T1000 (cell line): ENCODE measurements around the gene GDF10.
A peak's percentile ranks its signal among the peaks of the same experiment; 100 is the strongest.

Experiments used
- DNase-seq: peaks from one replicate; lab custom pipeline; 2025; ENCODE audit warnings: mixed read lengths; lab: John Stamatoyannopoulos, UW

Gene GDF10

DNA sequence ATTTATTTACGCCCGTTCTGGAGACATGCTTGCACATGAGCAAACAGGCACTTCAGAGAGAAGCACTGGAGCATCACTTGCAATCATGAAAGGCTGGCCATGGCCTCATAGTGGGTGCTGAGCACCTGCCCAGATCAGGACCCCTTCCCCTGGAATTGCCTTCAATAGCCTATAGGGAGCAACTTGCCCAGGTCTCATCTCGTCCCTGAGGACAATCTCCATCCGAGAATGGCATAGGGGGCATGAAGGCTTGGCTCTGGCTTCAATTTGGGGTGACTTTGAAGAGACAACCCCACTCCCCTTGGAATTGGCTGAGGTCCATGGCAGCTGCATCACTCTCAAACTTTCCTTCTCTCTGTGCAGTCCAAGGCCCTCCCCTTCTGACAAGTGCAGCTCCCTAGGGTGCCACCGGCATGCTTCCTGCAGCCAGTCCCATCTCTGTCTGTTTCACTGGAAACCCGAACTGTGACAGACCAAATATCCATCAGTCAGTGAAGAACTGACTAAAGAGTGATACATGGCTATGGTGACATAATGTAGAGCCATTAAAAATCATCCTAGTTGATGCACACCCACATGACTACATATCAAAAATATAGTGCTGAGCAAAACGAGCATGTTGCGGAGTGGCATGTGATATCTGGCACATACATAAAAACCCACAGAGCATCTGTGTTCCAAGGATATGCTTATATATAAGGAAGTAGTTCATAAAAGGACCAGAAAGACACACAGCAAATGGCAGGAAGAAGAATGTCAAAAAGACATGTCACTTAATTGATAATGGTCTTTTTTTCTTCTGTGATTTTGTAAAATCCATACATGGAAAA is 34.7 kb downstream of the GDF10 start:
- no peak for DNase-seq

DNA sequence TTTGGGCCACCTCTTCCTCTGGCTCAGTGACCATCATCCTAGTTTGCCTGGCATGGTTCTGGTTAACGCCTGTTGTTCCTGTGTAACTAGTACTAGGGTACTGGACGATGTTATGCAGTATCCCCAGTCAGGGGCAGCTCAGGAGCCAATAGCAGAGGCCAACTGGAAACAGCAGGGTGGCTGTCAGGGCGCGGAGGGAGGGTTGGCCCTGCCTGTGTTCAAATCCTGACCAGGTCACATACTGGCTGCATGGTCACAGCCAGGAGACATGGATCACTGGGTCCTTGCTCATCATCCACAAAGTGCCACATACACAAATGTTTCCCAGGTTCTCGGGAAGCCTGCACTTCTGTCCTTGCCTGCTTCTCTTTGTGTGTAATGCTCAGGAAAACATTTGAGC is 35.9 kb downstream of the GDF10 start:
- no peak for DNase-seq

DNA sequence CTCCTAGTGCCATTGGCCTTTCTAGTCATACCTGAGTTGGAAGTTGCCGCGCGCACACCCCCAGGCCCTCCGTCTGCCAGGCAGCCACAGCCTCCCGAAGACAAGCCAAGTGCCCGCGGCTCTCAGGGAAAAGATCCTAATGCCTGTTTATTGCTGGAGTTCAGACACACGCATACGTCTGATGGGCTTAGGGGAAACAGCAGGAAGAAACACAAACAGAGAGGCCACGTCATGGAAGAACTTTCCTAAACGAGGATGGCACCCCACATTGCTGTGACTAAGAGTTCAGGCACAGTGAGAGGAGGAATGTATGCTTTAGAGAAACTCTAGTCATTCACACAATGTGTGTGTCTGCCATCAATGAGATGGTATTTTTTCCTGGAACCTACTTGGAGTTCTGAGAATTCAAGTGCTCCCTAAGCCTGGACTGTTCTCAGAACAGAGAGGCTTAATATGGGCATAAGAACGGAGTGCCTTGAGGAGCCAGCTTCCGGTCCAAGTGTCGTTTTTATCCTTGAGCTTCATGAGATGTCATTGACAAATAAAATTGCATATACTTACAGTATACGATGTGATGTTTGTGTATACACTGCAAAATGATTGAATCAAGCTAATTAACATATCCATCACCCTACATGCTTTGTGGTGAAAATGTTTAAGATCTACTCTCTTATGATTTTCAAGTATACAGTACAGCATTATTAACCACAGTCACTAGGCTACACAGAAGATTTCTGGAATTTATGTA is 36.6 kb downstream of the GDF10 start:
- DNase-seq = peak; percentile 62

DNA sequence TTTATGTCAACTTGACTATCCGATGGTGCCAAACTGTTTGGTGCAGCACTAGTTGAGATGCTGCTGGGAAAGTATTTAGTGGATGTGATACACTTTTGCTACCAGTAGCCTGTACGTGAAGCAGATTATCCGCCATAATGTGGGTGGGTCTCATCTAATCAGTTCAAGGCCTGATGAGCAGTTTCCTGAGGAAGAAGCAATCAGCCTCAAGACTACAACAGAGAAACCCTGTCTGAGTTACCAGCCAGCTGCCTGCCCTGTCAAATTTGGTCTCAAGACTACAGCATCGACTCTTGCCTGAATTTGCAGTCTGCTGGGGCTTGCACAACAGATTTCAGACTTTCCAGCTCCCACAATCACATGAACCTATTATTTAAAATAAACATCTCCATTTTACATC is 37.3 kb downstream of the GDF10 start:
- no peak for DNase-seq

DNA sequence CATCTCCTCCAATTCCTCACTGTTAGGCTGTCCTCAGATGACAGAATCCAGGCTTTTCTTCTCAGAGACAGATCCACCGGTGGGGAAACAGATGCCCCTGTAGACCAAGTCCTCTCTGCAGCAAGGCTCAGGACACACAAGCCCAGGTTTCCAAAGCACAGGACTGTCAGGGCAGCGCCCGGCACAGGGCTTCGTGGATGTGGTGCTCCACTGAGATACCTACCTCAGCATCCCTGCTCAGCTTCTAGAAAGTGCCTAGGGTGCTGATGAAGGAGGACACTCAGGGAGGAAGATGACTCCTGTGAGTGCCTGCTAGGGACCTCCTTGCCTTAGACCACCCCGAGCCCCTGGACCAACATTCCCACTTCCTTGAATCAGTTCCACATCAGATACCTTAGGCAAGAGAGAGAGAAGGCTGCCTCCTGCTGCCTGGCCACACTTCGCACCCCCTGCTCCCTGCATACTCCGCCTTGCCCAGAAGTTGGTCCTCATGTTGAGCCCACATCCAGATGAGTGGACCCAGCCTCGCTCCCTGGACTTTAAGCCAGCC is 39.3 kb downstream of the GDF10 start:
- DNase-seq = no peak

DNA sequence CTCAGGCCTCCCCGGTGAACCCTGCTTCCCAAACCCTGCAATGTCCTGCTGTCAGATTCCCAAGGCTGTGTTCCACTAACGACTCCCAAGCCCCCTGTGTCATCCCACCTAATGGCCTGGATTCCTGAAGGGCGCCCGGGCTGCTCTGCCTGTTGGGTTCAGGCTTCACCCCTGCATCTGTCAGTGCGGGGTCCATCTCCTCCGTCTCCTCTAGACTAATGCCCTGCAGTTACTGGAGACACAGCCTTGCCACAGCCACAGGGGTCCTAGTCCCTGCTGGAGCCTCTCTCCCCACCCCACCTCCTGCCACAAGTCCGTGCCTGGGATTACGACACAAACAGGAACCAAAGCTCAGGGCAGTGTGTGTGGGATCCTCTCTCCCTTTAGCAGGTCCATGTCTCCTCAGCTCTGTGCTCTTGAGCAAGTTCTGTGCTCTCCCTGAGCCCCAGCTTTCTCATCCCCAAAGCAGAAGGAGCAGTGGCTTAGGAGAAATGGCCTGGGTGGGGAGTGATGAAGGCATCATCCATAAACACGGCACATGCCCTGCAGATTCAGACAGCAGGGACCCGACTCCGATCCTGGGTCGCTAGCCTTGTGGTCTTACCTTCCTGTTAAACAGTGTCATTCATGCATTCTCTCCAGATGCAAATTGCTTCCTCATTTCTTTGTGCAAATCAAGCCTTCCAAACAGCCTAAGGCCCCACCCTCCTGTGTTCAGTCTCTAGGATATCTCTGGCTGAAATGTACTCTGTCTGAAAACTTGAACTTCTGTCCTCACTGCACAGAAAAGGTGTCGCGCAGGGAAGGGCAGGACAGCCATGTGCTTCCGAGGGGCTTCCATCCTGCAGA is 40.0 kb downstream of the GDF10 start:
- DNase-seq = no peak

DNA sequence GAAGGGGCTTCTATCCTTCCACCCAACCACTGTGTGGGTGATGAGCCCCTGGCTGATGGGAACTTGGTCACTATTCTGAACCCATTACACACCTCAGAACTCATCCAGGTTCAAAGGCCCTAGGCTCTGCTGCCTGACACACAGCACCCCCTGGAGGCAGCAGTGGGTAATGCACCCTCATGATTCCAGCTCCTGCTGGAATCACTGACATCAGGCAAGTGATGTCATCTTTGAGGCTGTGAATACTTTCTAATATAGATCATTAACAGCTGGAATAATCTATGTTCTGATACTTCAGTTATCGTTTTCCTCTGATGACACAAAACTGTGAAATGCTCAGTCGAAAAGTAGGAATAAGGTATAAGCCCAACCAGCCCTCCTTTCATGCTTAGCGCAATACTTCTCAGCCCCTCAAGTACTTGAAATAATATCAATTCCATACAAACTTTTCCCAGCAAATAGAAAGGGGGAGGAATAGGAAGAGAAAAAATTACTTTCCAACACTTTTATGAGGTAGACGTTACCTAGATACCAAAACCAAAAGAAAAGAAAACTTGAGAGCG is 40.7 kb downstream of the GDF10 start:
- DNase-seq = no peak

DNA sequence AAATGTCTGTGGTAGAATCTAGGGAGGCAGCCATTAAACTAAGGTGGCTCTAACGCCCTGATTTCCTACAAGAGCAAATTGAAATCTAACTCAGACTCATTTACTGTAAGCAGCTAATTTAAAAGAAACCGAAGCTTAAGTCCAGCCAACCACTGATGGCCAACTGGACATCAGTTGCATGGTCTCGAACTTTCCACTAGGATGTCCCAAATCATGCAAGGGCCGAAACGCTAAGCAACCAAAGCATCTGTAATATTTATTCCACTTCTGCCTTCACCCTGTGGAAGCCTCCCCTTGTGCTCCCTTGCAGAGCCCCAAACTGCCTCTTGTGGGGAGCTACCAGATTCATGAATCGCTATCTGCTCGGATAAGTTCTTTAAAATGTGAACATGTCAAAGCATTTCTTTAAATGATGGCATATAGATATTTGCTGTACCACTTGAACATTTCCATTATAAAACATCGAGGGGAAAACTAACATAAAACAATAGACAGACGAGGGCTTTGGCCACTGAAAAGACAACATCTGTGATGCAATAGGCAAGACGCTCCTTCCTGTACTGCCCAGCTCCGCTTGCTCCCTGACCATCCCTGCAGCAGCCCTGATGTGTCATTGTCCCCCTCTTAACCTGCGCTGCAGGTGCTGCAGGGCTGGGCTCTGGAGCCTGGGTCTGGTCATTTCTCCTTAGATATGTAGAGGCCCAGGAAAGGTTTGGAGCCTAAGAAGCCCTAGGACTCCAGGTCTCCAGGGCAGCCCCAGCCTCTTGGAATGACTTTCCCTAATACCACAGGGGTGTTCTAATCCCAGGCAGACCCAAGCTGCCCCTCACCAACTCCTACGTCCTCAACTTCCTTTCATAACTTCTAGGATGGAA is 45.2 kb downstream of the GDF10 start:
- DNase-seq = no peak

GRCh38 chr10:47346581-47347302 is 46.7 kb downstream of the GDF10 start:
- no peak for DNase-seq

- DNase-seq = no peak
Observed at GRCh38 chr10:47347303-47347675, 47.3 kb downstream of the GDF10 start.

GRCh38 chr10:47348138-47348651 is 48.2 kb downstream of the GDF10 start, which contains the start of gene RBP3:
Gene RBP3, plus strand, starts transcription at chr10:47348363. Its CDS starts 122 bp downstream, at chr10:47348485.
- DNase-seq = no peak

DNA sequence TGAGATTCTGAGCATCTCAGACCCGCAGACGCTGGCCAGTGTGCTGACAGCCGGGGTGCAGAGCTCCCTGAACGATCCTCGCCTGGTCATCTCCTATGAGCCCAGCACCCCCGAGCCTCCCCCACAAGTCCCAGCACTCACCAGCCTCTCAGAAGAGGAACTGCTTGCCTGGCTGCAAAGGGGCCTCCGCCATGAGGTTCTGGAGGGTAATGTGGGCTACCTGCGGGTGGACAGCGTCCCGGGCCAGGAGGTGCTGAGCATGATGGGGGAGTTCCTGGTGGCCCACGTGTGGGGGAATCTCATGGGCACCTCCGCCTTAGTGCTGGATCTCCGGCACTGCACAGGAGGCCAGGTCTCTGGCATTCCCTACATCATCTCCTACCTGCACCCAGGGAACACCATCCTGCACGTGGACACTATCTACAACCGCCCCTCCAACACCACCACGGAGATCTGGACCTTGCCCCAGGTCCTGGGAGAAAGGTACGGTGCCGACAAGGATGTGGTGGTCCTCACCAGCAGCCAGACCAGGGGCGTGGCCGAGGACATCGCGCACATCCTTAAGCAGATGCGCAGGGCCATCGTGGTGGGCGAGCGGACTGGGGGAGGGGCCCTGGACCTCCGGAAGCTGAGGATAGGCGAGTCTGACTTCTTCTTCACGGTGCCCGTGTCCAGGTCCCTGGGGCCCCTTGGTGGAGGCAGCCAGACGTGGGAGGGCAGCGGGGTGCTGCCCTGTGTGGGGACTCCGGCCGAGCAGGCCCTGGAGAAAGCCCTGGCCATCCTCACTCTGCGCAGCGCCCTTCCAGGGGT is 48.9 kb downstream of the GDF10 start:
- DNase-seq = no peak

DNA sequence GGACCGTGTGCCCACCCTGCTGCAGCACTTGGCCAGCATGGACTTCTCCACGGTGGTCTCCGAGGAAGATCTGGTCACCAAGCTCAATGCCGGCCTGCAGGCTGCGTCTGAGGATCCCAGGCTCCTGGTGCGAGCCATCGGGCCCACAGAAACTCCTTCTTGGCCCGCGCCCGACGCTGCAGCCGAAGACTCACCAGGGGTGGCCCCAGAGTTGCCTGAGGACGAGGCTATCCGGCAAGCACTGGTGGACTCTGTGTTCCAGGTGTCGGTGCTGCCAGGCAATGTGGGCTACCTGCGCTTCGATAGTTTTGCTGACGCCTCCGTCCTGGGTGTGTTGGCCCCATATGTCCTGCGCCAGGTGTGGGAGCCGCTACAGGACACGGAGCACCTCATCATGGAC is 49.5 kb downstream of the GDF10 start:
- no peak for DNase-seq

GRCh38 chr10:47349941-47350371 is 50.0 kb downstream of the GDF10 start:
- no peak for DNase-seq

DNA sequence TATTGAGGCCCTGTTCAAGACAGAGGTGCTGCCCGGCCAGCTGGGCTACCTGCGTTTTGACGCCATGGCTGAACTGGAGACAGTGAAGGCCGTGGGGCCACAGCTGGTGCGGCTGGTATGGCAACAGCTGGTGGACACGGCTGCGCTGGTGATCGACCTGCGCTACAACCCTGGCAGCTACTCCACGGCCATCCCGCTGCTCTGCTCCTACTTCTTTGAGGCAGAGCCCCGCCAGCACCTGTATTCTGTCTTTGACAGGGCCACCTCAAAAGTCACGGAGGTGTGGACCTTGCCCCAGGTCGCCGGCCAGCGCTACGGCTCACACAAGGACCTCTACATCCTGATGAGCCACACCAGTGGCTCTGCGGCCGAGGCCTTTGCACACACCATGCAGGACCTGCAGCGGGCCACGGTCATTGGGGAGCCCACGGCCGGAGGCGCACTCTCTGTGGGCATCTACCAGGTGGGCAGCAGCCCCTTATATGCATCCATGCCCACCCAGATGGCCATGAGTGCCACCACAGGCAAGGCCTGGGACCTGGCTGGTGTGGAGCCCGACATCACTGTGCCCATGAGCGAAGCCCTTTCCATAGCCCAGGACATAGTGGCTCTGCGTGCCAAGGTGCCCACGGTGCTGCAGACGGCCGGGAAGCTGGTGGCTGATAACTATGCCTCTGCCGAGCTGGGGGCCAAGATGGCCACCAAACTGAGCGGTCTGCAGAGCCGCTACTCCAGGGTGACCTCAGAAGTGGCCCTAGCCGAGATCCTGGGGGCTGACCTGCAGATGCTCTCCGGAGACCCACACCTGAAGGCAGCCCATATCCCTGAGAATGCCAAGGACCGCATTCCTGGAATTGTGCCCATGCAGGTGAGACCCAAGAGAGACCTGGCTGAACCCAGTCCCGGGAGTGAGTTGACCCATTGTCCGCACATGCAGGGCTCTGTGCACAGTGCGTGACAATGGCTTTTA is 51.0 kb downstream of the GDF10 start:
- no peak for DNase-seq

DNA sequence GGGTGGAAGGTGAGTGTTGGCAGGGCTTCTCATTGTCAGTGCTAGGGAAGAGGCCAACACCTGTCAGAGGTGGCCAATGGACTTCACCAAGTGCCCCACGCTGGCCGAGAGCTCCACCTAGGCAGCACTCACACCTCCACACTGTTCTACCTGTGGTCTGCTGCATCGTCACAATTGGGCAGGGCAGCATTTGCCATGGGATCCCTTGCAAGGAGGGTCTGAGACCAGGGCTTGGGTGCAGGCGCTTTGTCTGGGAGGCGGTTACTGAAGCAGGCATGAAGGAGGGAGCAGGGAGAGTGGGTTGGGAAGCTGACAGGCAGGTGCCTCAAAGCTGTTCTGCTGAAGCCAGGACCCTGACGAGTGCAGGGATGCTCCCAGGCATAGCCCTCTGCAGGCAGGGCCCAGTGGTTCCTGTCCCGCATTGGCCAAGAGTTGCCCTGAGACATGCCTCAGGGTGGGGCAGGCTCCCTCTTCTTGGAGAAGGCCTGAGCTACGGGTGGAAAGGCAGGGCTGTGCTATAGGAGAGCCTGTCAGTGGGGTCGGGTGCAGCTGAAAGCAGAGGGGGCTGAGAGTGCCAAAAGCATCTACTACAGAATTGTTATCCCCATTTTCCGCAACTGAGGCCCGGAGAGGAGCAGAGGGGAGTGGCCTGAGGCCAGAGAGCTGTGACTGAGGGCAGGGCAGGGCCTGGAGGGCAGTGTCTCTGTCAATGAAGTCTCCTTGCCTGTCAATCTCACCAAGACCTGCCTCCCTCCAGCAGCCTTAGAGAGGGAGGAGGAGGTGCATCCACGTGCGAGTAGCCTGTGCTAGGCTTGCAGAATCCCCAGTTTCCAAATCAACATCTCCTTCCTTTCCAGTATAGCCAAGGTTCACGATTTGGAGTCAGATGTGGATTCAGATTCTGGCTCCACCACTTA is 52.2 kb downstream of the GDF10 start:
- no peak for DNase-seq

DNA sequence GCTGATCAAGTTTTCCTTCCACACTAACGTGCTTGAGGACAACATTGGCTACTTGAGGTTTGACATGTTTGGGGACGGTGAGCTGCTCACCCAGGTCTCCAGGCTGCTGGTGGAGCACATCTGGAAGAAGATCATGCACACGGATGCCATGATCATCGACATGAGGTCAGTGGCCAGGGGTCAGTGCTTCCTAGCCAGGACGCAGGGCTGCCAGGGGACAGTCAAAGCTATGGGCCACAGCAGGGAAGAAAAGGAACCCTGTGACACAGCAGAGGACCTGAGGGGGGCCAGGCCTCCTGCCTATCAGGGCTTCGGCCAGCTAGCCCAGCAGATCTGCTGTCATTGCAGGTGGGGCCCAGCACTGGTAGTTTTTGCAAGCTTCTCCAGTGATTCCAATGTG is 53.4 kb downstream of the GDF10 start:
- DNase-seq = no peak
